ENCODE results near the gene CX3CL1. TPM values are rescaled to one million over a fixed set of nuclear protein-coding genes. Genes with fewer than 3 reads are reported as not detected.

CX3CL1 gene
- total RNA-seq, 4 donors from 2014 or later: 7.1 to 59.7 (median 11.9) TPM

DNA sequence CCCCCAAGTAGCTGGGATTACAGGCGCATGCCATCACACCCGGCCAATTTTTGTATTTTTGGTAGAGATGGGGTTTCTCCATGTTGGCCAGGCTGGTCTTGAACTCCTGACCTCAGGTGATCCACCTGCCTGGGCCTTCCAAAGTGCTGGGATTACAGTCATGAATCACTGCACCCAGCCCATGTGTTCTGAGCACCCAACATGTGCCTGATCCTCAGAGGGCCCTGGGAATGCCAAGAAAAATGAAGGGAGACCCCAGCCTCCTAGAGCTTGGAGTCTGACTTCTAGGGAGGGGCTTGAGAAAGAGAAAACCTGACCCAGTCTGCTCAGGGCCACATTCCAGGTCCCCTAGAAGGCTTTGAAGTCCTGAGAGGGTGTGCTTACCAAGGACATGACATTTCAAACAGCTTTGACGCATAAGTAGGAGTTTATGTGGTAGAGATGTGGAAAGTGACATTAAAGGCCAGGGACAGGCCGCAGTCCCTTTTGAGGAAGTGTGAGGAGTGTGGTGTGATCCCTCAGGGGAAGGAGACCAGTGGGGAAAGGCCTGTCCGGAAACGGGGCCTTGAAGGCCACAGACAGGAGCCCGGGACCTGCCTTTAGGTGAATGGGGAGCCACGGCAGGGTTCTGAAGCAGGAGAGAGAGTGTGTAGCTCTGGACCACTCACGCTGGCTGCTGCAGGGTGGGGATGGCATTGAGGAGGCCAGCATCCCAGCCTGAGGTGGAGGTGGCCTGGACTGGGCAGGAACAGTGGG is 14.8 kb upstream of the CX3CL1 start:
- ATAC-seq (ENCODE audit: low FRiP score) (no peak), DNase-seq (ENCODE audit: low spot score) (no peak)

DNA sequence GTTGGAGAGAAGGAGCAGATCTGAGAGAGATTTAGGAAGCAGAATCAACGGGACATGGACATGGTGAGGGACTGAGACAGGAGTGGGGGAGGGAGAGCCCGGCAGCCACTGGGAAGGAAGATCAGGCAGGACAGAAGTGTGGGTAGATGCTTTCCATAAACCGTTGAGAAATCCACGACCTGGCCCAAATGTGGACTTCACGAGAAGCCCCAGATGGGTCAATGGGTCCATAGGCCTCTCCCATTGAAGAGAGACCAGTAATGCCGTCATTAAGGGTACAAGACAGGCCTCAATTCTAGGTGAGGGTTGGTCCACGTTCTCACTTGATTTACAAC is 14.2 kb upstream of the CX3CL1 start:
- DNase-seq (ENCODE audit: low spot score): no peak
- ATAC-seq (ENCODE audit: low FRiP score): no peak
- TF ChIP-seq, protein P1, sequence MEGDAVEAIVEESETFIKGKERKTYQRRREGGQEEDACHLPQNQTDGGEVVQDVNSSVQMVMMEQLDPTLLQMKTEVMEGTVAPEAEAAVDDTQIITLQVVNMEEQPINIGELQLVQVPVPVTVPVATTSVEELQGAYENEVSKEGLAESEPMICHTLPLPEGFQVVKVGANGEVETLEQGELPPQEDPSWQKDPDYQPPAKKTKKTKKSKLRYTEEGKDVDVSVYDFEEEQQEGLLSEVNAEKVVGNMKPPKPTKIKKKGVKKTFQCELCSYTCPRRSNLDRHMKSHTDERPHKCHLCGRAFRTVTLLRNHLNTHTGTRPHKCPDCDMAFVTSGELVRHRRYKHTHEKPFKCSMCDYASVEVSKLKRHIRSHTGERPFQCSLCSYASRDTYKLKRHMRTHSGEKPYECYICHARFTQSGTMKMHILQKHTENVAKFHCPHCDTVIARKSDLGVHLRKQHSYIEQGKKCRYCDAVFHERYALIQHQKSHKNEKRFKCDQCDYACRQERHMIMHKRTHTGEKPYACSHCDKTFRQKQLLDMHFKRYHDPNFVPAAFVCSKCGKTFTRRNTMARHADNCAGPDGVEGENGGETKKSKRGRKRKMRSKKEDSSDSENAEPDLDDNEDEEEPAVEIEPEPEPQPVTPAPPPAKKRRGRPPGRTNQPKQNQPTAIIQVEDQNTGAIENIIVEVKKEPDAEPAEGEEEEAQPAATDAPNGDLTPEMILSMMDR (IDR thresholded peaks at IDR 0.05): no peak

More for the DNA sequence above, 14.8 kb upstream of the CX3CL1 start:
- TF ChIP-seq, protein P1 (IDR thresholded peaks at IDR 0.05): no peak

DNA sequence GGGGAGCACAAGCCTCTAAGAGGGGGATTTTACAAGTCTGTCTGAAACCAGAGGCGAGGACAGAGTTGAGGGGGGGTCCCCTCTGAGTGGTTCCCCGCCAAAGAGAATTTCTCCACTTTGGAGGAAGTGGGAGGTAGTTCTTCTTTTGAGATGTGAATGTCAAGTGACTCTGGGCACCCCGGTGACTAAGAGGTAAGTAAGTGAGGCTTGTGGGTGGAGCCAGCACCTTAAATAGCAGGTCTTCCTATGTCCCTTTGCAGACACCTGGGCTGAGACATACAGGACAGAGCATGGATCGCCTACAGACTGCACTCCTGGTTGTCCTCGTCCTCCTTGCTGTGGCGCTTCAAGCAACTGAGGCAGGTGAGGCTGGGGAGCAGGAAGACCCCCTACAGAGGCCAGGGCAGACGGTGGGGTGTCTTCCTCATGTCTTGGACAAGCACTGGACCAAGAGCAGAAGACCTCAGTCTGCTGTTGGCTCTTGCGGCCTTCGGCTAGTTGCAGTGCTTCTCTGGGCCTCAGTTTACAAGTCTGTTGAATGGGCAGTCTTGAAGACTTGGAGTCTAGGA is 13.7 kb upstream of the CX3CL1 start, which contains the start of gene CCL22:
Gene CCL22 (plus strand): TSS at position 257 of the 569 bp plus-strand sequence. CDS start 34 bp downstream, at position 291.
- TF ChIP-seq, protein P1 (IDR thresholded peaks at IDR 0.05): no peak
- DNase-seq (ENCODE audit: low spot score): no peak
- no peak for ATAC-seq (ENCODE audit: low FRiP score)

DNA sequence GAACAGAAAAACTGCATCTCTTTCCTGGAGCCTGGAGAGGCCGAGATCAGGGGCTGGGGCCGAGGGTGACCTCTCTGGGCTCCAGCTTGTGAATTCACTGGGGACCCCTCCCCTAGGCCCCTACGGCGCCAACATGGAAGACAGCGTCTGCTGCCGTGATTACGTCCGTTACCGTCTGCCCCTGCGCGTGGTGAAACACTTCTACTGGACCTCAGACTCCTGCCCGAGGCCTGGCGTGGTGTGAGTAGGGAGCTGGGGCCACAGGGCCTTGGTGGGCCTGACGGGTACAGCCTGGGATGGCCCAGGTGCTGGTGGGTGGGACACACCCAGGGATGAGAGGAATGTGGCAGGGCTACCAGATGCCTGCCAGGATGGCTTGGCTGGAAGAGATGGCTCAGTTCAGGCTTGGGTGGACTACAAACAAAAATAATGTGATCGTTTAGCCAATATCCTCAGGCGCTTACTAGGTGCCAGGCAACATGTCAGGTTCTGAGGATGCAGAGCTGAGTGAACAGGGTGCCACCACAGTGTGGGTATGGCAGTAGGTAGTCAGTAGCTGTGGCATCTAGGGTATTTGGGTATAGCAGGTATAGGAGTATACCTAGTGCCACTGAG is 11.9 kb upstream of the CX3CL1 start:
- TF ChIP-seq, protein P1 (IDR thresholded peaks at IDR 0.05): no peak
- no peak for ATAC-seq (ENCODE audit: low FRiP score)
- DNase-seq (ENCODE audit: low spot score): no peak

DNA sequence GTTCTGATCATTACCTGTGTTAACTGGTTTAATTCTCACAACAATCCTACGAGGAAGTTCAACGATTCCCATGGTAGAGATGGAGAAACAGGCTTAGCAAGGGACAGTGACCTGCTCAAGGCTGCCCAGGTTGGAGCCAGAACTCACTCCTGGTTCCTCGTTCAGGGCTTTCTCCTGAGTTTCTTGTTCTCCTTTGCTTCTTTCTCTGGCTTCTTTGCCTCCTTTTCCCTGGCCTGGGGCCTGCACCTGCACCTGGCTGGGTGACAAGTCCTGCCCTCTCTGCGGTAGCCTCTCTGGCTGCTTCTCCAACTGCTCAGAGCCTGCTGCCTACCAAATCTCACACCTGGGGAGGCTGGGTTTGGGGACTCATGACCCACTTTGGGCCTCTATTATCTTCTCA is 10.9 kb upstream of the CX3CL1 start:
- DNase-seq (ENCODE audit: low spot score): no peak
- no peak for ATAC-seq (ENCODE audit: low FRiP score)
- TF ChIP-seq, protein P1 (IDR thresholded peaks at IDR 0.05): no peak

DNA sequence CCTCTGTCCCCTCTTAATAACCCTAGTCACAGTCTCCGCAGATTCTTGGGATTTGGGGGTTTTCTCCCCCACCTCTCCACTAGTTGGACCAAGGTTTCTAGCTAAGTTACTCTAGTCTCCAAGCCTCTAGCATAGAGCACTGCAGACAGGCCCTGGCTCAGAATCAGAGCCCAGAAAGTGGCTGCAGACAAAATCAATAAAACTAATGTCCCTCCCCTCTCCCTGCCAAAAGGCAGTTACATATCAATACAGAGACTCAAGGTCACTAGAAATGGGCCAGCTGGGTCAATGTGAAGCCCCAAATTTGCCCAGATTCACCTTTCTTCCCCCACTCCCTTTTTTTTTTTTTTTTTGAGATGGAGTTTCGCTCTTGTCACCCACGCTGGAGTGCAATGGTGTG is 8.1 kb upstream of the CX3CL1 start:
- no peak for DNase-seq (ENCODE audit: low spot score)
- ATAC-seq (ENCODE audit: low FRiP score): no peak
- TF ChIP-seq, protein P1 (IDR thresholded peaks at IDR 0.05): no peak

All from omental fat pad (tissue), 4 donors.